ENCODE measurements around the gene PTRH1. TPM values are rescaled to one million over a fixed set of nuclear protein-coding genes. Genes with fewer than 3 reads are reported as not detected.

PTRH1 gene
- polyA plus RNA-seq, 1 experiment: 21.1 TPM

DNA sequence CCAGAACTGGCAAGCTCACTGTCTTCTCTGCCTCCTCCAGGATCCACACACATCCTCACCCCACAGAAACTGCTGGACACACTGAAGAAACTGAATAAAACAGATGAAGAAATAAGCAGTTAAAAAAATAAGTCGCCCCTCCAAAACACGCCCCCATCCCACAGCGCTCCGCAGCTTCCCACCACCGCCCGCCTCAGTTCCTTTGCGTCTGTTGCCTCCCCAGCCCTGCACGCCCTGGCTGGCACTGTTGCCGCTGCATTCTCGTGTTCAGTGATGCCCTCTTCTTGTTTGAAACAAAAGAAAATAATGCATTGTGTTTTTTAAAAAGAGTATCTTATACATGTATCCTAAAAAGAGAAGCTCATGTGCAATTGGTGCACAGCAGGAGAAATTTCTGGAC, 24.7 kb downstream of the PTRH1 start:
- TF ChIP-seq, protein P1, sequence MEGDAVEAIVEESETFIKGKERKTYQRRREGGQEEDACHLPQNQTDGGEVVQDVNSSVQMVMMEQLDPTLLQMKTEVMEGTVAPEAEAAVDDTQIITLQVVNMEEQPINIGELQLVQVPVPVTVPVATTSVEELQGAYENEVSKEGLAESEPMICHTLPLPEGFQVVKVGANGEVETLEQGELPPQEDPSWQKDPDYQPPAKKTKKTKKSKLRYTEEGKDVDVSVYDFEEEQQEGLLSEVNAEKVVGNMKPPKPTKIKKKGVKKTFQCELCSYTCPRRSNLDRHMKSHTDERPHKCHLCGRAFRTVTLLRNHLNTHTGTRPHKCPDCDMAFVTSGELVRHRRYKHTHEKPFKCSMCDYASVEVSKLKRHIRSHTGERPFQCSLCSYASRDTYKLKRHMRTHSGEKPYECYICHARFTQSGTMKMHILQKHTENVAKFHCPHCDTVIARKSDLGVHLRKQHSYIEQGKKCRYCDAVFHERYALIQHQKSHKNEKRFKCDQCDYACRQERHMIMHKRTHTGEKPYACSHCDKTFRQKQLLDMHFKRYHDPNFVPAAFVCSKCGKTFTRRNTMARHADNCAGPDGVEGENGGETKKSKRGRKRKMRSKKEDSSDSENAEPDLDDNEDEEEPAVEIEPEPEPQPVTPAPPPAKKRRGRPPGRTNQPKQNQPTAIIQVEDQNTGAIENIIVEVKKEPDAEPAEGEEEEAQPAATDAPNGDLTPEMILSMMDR (IDR thresholded peaks at IDR 0.05; ENCODE audit: insufficient read depth, low read depth, low read length): no peak
- Histone ChIP-seq H3K27me3 (ENCODE audit: control insufficient read depth, insufficient read depth, low read length) (no peaks in the 10 kb centered on the region), H3K4me3 (ENCODE audit: low read depth, low read length) (no peak overlapping the region), H3K36me3 (ENCODE audit: control insufficient read depth, insufficient read depth, low read length) (peaks cover 6% of the 10 kb centered on the region; the same call in 1 of the 2 replicates)
- ChIA-PET POLR2A (no interaction called here), CTCF (interaction anchor here (1.0 to 1.2 kb wide), 2 partner anchors 10 to 13 kb away, joined by 3 to 4 read pairs; no protein-coding TSS in a partner anchor)
- no peak for DNase-seq (ENCODE audit: low read depth)

DNA sequence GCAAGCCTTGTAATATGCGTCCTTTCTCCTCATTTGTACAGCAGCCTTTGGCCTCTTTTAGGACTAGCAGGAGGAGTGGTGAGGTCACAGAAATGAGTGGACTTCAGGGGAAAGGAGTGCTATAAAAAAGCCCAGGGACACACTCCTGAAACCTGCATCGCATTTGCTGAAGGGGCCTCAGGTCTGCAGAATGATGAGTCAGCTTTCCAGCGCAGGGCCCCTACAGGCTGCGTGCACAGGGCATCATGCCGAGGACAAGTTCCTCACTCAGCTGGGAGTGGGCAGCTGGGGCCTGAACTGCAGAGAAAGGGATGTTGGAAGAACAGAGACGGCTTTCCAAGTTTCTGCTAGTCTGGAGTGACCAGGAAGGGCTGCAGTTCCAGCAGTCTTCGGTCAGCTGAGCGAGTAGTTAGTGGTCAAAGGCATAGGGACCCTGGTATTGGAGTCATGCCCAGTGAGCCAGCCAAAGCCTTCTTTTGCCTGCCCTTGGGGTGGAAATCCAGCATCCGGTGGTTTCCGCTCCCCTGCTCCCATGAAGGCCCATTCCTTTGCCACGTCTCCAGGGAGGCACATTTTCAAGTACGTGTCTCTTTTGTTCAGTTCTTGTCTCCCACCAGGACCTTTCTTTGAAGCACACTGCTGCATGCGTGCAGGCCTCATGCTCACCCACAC, 26.0 kb downstream of the PTRH1 start:
- CTCF ChIA-PET: no interaction called here
- Histone ChIP-seq H3K36me3 (ENCODE audit: control insufficient read depth, insufficient read depth, low read length) (peaks cover 6% of the 10 kb centered on the region; the same call in 1 of the 2 replicates), H3K4me3 (ENCODE audit: low read depth, low read length) (no peak overlapping the region), H3K27me3 (ENCODE audit: control insufficient read depth, insufficient read depth, low read length) (no peaks in the 10 kb centered on the region)
- no peak for DNase-seq (ENCODE audit: low read depth)
- POLR2A ChIA-PET: no interaction called here
- TF ChIP-seq, protein P1 (IDR thresholded peaks at IDR 0.05; ENCODE audit: insufficient read depth, low read depth, low read length): no peak

DNA sequence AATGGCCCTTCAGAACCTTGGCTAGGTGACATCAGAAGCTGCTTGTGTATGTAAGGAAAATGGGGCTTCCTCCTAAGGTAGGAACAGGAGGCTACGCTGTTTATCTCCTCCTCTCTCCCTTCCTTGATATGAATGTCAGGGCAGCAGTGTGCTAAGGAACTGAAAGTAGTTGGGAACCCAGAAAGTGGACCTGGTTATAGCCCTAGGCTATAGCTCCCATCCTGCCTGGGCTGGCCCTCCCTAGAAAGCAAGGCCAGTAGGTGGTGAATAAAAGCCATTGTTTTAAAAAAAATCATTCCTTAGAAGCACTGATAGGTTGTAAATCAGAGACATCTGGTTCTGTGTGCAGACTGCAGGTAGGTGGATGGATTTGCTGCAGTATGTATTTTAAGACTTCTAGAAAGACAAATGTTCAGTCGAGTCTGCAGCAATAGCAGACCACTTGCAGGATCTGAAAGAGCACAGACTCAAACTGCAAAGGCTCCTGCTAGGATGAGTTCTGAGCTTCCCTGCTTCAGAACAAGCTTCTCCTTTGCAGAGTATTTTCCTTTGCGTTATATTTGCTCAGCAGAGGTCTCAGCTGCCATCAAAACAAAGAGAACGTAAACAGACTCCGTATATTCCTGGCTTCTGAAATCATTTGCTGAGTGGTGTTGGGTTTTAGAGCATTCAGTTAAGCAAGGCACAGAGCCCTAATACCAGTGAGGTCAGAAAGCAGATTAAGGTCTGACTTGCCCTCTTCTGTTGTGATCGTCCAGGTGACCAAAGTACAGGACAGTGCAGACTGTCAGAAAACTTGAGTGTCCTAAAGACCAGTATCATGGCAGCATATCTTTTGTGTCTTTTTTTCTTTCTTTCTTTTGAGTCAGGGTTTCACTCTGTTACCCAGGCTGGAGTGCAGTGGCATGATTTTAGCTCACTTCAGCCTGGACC, 28.7 kb downstream of the PTRH1 start:
- Histone ChIP-seq H3K27me3 (ENCODE audit: control insufficient read depth, insufficient read depth, low read length) (no peaks in the 10 kb centered on the region), H3K36me3 (ENCODE audit: control insufficient read depth, insufficient read depth, low read length) (peaks cover 9% of the 10 kb centered on the region), H3K4me3 (ENCODE audit: low read depth, low read length) (no peak overlapping the region)
- DNase-seq (ENCODE audit: low read depth): no peak
- ChIA-PET CTCF (interaction anchor here (1.4 kb wide), 2 partner anchors 9 to 79 kb away, joined by 3 read pairs; no protein-coding TSS in a partner anchor), POLR2A (no interaction called here)
- TF ChIP-seq, protein P1 (IDR thresholded peaks at IDR 0.05; ENCODE audit: insufficient read depth, low read depth, low read length): no peak

- ChIA-PET CTCF (interaction anchor here (0.7 to 2.4 kb wide), 3 partner anchors 17 to 290 kb away, joined by 3 to 12 read pairs (median 7); partner anchors contain the start of gene TOR2A), POLR2A (no interaction called here)
- DNase-seq (ENCODE audit: low read depth): no peak
These were observed 30.9 kb downstream of the PTRH1 start for GRCh38 chr9:127684576-127684975.

More at GRCh38 chr9:127684576-127684975, 30.9 kb downstream of the PTRH1 start:
- no peak overlapping the region for H3K4me3 ChIP-seq (ENCODE audit: low read depth, low read length)
- no peaks in the 10 kb centered on the region for H3K27me3 ChIP-seq (ENCODE audit: control insufficient read depth, insufficient read depth, low read length)
- TF ChIP-seq, protein P1 (IDR thresholded peaks at IDR 0.05; ENCODE audit: insufficient read depth, low read depth, low read length): 0 out of 2 replicates have a peak, but pooled peaks have one; percentile 6
- peaks cover 10% of the 10 kb centered on the region for H3K36me3 ChIP-seq (ENCODE audit: control insufficient read depth, insufficient read depth, low read length)

Data from BJ (cell line).